A549 treated with AZD2906 at 1 μM for 4 hours (cell line): ENCODE results near the gene RNASEL. TPM values are rescaled to one million over a fixed set of nuclear protein-coding genes. Genes with fewer than 3 reads are reported as not detected.

Source experiments
- total RNA-seq: library from RNA; stranded (reverse); fragments of 200-300 nt; extraction: Qiagen RNA extraction; gene quantifications from 5 replicates; pipeline ENCODE4 v1.2.3, GENCODE V29; 2022

Gene RNASEL, protein sequence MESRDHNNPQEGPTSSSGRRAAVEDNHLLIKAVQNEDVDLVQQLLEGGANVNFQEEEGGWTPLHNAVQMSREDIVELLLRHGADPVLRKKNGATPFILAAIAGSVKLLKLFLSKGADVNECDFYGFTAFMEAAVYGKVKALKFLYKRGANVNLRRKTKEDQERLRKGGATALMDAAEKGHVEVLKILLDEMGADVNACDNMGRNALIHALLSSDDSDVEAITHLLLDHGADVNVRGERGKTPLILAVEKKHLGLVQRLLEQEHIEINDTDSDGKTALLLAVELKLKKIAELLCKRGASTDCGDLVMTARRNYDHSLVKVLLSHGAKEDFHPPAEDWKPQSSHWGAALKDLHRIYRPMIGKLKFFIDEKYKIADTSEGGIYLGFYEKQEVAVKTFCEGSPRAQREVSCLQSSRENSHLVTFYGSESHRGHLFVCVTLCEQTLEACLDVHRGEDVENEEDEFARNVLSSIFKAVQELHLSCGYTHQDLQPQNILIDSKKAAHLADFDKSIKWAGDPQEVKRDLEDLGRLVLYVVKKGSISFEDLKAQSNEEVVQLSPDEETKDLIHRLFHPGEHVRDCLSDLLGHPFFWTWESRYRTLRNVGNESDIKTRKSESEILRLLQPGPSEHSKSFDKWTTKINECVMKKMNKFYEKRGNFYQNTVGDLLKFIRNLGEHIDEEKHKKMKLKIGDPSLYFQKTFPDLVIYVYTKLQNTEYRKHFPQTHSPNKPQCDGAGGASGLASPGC
- total RNA-seq, result 1.4 to 2.0 TPM (median 1.7 TPM) in 5 replicates

DNA sequence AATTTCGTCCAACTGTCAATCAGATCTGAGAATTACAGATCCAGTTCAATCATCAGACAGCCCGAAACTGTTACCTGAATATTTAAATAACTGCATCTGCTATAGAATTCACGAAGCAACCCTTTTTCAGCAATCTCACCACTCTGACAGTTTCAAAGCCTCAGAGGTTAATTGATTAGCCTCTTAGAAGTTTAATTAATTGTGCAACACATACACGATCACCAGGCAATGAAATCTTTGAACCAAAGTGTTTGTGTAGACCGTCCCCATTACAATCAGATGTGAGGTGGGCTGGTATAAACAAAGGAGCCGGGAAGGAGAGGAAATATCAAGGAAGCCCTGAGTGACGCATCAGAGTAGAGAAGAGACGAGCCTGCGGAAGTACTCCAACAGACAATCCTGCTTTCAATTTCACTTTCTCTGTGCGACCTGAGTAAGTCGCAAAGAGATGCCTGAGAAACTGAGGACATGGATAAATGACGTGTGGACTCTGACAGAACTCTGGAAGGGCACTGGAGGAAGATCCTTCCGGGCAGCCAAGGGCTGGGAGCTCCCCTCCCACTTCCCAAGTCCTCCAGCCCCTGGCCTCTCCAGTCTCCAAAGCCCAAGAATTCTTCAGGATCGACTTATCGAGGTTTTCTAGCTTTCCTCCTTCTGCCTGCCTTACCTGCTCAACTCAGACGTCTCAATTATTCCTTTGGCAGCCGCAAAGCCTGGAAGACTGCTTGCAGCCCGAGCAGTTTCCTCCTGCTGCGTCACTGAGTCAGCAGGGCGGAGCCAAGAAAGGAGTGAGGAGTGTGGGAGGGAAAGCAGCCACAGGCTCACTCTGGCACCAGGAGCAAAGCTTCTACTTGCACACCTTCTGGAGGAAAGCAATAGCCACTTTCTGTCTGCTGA, at the start of gene RNASEL:
Gene RNASEL, minus strand, starts transcription at position 757 of the 897 bp plus-strand sequence. CDS start 2,450 bp downstream, outside the sequence.

DNA sequence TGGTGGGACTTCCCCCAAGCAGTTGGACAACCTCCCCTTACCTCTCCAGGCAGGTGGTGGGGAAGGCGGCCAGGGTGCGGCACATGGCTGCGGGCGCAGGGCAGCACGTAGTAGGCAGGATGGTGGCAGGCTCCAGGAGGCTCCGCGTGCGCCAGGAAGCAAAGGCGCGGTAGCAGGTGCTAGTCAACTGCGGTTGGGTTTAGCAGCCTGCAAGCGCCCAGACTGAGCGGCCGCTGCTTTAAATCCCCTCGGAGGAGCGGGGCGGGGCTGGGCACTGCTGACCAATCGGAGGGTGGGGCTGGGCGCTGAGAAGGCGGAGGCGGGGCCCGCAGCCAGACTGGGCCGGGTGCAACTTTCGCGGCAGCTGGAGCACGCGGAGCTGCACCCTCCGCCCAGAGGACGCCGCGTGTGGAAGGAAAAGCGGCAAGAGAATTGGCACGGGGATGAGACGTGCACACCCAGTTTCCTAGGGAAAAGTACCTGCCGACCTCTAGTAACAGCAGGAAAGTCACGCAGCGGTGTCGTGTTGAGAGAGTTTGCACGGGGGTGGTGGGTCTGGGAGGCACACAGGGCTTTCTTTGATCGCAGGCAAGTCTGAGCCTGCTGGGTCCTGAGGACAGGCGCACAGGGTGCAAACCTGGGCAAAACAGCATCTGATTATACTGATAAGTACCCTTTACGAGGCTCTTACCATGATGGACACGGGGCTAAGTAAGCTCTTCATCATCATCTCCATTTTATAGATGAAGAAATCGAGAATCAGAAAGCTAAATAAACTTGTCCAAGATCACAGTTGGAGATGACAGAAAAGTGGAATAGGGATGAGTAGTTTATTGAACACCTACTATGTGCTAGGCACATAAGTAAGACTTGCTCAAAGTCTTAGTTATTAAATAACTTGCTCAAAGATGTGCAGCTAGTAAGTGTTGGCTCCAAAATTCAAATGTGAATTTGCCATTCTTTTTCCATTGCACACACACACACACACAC, 15.4 kb upstream of the RNASEL start, which contains the start of gene RGS16:
Gene RGS16, minus strand, starts transcription at position 215 of the 990 bp plus-strand sequence. Its CDS starts 130 bp downstream, at position 85.

Other genes starting within 250 kb of the RNASEL start
- 21.1 to 29.1 TPM (median 27.0 TPM) in 5 replicates for gene GLUL, start 197.5 kb downstream of the RNASEL start, total RNA-seq
- not detected in 5 replicates for gene TEDDM1, start 188.6 kb downstream of the RNASEL start, total RNA-seq
- not detected in 5 replicates for gene RGSL1, start 139.1 kb downstream of the RNASEL start, total RNA-seq
- gene RGS16, start 15.1 kb upstream of the RNASEL start, total RNA-seq, result 0.16 to 0.28 TPM (median 0.22 TPM) in 5 replicates
- gene RGS8, start 95.3 kb upstream of the RNASEL start, total RNA-seq, result not detected in 5 replicates
- gene NPL, start 200.5 kb upstream of the RNASEL start, total RNA-seq, result 0.44 to 0.79 TPM (median 0.53 TPM) in 5 replicates